Bronchus fibroblast of lung (primary cell): ENCODE measurements around the gene FCGBP. TPM values are rescaled to one million over a fixed set of nuclear protein-coding genes. Genes with fewer than 3 reads are reported as not detected.

Experiments used
- total RNA-seq: library from RNA; depleted of rRNA; stranded (reverse); fragments of >200 nt; gene quantifications from 2 replicates; pipeline ENCODE4 v1.2.3, GENCODE V29; 2015

The FCGBP gene
- total RNA-seq = under 0.01 TPM in 1 of 2 replicates, not detected in the other

GRCh38 chr19:39934584-39935363 is at the start of gene FCGBP:
FCGBP (minus strand) TSS chr19:39934634.

DNA sequence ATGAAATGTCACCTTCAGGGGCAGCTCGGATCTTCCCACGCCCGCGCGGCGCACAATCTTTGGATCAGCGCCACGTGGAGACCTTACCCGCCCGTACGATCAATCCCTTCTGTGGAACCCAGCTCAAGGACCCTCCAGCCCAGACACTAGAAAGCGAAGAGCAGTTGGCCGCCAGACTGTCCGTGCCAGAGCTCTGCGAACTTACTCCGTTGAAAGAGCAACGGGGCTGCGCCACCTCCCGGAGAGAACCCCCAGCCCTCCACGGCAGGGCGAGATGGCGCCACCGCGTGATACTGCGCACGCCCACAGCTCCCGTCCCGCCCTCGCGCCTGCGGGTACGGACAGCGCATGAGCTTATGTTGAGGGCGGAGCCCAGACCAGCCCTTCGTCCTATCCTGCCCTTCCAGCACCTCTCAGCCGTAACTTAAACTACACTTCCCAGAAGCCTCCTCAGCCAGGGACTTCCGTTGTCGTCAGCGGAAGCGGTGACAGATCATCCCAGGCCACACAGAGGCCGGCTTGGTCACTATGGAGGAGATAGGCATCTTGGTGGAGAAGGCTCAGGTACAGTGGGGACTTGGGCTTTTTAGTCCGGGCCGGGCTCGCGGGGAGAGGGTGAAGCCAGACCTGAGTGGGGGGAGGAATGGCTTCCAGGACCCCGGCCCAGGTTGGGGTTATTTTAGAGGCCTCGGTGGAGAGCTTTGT is 36.4 kb upstream of the FCGBP start, which contains the start of gene PSMC4:
PSMC4 (plus strand) TSS at position 491 of the 705 bp plus-strand sequence; CDS start at position 529, 38 bp downstream.

Other genes starting within 250 kb of the FCGBP start
- not detected in 2 replicates for gene LGALS14, start 230.2 kb downstream of the FCGBP start, total RNA-seq
- gene CLC, start 196.6 kb downstream of the FCGBP start, total RNA-seq = not detected in 2 replicates
- not detected in 2 replicates for gene LEUTX, start 155.8 kb downstream of the FCGBP start, total RNA-seq
- gene DYRK1B, start 100.5 kb downstream of the FCGBP start, total RNA-seq = 11.1 and 11.4 TPM in 2 replicates
- 198 and 238 TPM in 2 replicates for gene FBL, start 88.3 kb downstream of the FCGBP start, total RNA-seq
- 162 and 186 TPM in 2 replicates for gene PSMC4, start 36.5 kb upstream of the FCGBP start, total RNA-seq
- 2.2 and 2.9 TPM in 2 replicates for gene ZNF546, start 62.4 kb upstream of the FCGBP start, total RNA-seq
- 3.6 and 6.6 TPM in 2 replicates for gene ZNF780B, start 121.6 kb upstream of the FCGBP start, total RNA-seq
- 7.7 and 11.1 TPM in 2 replicates for gene ZNF780A, start 156.3 kb upstream of the FCGBP start, total RNA-seq